Karpas-422 (cell line): ENCODE results near the gene CAPN3. TPM values are rescaled to one million over a fixed set of nuclear protein-coding genes. Genes with fewer than 3 reads are reported as not detected.
A peak's percentile ranks its signal among the peaks of the same experiment; 100 is the strongest.

Source experiments
- DNase-seq: peaks from one replicate; pipeline ENCODE4 v3.0.0-alpha.2; 2015
- H2AFZ ChIP-seq: fragments of 200-600 bp; sonication (generic); 2 replicates; pipeline ENCODE4 v1.6.1; 2014; ENCODE audit warnings: antibody characterized with exemption, low read length, mixed read lengths
- H3K27ac ChIP-seq: fragments of 200-600 bp; sonication (generic); 2 replicates; pipeline ENCODE4 v1.5.1; 2014; ENCODE audit warnings: mild to moderate bottlenecking, low read length, moderate library complexity
- H3K27me3 ChIP-seq: fragments of 200-600 bp; sonication (generic); 2 replicates; pipeline ENCODE4 v1.6.1; 2014; ENCODE audit warnings: low read length, mixed read lengths
- H3K36me3 ChIP-seq: fragments of 200-600 bp; sonication (generic); 2 replicates; pipeline ENCODE4 v1.6.1; 2014; ENCODE audit warnings: low read length, mixed read lengths; ENCODE audit not compliant: insufficient read depth
- H3K4me1 ChIP-seq: fragments of 200-600 bp; sonication (generic); 2 replicates; pipeline ENCODE4 v1.6.1; 2014; ENCODE audit warnings: mild to moderate bottlenecking, low read length, mixed read lengths
- H3K4me2 ChIP-seq: fragments of 200-600 bp; sonication (generic); 2 replicates; pipeline ENCODE4 v1.6.1; 2014; ENCODE audit warnings: low read length, low read depth, mild to moderate bottlenecking; ENCODE audit not compliant: poor library complexity, severe bottlenecking
- H3K4me3 ChIP-seq: fragments of 200-600 bp; sonication (generic); 2 replicates; pipeline ENCODE4 v1.5.1; 2014; ENCODE audit warnings: mild to moderate bottlenecking, antibody characterized with exemption, low read length, mixed read lengths
- H3K79me2 ChIP-seq: fragments of 200-600 bp; sonication (generic); 2 replicates; pipeline ENCODE4 v1.6.1; 2014; ENCODE audit warnings: mild to moderate bottlenecking, low read length, mixed read lengths
- H3K9ac ChIP-seq: fragments of 200-600 bp; sonication (generic); 2 replicates; pipeline ENCODE4 v1.6.0; 2014; ENCODE audit warnings: low read length
- H3K9me2 ChIP-seq: fragments of 200-600 bp; sonication (generic), shearing (Covaris generic); replicated peaks from 2 replicates; pipeline ENCODE4 v1.6.0; 2014; ENCODE audit warnings: mild to moderate bottlenecking, low read length, moderate library complexity; ENCODE audit not compliant: insufficient read depth
- H3K9me3 ChIP-seq: fragments of 300-700, 200-600 bp; sonication (generic); 2 replicates; pipeline ENCODE4 v1.6.1; 2014; ENCODE audit warnings: low read length, mixed read lengths
- H4K20me1 ChIP-seq: fragments of 200-600 bp; sonication (generic); 2 replicates; pipeline ENCODE4 v1.6.1; 2014; ENCODE audit warnings: mild to moderate bottlenecking, antibody characterized with exemption, low read length, low read depth; ENCODE audit not compliant: insufficient read depth
- total RNA-seq: library from RNA; depleted of rRNA; stranded (reverse); fragments of >200 nt; shearing (Covaris generic); gene quantifications from 2 replicates; pipeline ENCODE4 v1.2.3, GENCODE V29; 2014; ENCODE audit warnings: low replicate concordance

Gene CAPN3
- total RNA-seq, 1 experiment from 2014 or later: 8.8 TPM

- H3K4me2 ChIP-seq: no peak overlapping the region
- no peak overlapping the region for H2AFZ ChIP-seq
- H3K36me3 ChIP-seq: no peaks in the 10 kb centered on the region
These were observed 26.1 kb downstream of the CAPN3 start for GRCh38 chr15:42385206-42385979.

GRCh38 chr15:42385980-42386700 is 26.8 kb downstream of the CAPN3 start:
- Histone ChIP-seq H3K9me2 (no peaks in the 10 kb centered on the region), H3K4me3 (no peak overlapping the region), H3K9me3 (no peaks in the 10 kb centered on the region), H3K27ac (no peak overlapping the region), H3K4me2 (no peak overlapping the region), H3K27me3 (no peaks in the 10 kb centered on the region), H3K36me3 (no peaks in the 10 kb centered on the region), H2AFZ (no peak overlapping the region), H3K4me1 (no peaks in the 10 kb centered on the region; the same call in 1 of the 2 replicates), H3K9ac (no peak overlapping the region), H4K20me1 (no peaks in the 10 kb centered on the region), H3K79me2 (no peaks in the 10 kb centered on the region)
- DNase-seq: no peak

More at GRCh38 chr15:42385206-42385979, 26.1 kb downstream of the CAPN3 start:
- Histone ChIP-seq H3K79me2 (no peaks in the 10 kb centered on the region), H3K4me1 (no peaks in the 10 kb centered on the region; the same call in 1 of the 2 replicates), H4K20me1 (no peaks in the 10 kb centered on the region), H3K9me2 (no peaks in the 10 kb centered on the region), H3K9ac (no peak overlapping the region), H3K9me3 (no peaks in the 10 kb centered on the region), H3K27ac (no peak overlapping the region), H3K27me3 (no peaks in the 10 kb centered on the region), H3K4me3 (no peak overlapping the region)
- DNase-seq: peak; percentile 87

GRCh38 chr15:42387603-42388002 is 28.3 kb downstream of the CAPN3 start:
- no peak overlapping the region for H3K4me2 ChIP-seq
- peaks cover under 1% of the 10 kb centered on the region for H3K4me1 ChIP-seq
- H3K27ac ChIP-seq: no peak overlapping the region
- H3K36me3 ChIP-seq: no peaks in the 10 kb centered on the region
- H2AFZ ChIP-seq: no peak overlapping the region
- H3K4me3 ChIP-seq: no peak overlapping the region
- H3K27me3 ChIP-seq: no peaks in the 10 kb centered on the region
- no peak for DNase-seq
- no peaks in the 10 kb centered on the region for H3K9me2 ChIP-seq
- H3K79me2 ChIP-seq: no peaks in the 10 kb centered on the region
- H4K20me1 ChIP-seq: no peaks in the 10 kb centered on the region
- no peaks in the 10 kb centered on the region for H3K9me3 ChIP-seq
- H3K9ac ChIP-seq: no peak overlapping the region

- H3K9ac ChIP-seq: no peak overlapping the region
- H3K4me2 ChIP-seq: no peak overlapping the region
- H3K27ac ChIP-seq: no peak overlapping the region
- no peaks in the 10 kb centered on the region for H3K9me3 ChIP-seq
- peak overlapping the region; percentile 61; the same call in 1 of the 2 replicates for H2AFZ ChIP-seq
- H3K79me2 ChIP-seq: no peaks in the 10 kb centered on the region
- DNase-seq: no peak
- peaks cover 9% of the 10 kb centered on the region for H3K4me1 ChIP-seq
- H3K36me3 ChIP-seq: no peaks in the 10 kb centered on the region
- no peaks in the 10 kb centered on the region for H4K20me1 ChIP-seq
- no peak overlapping the region for H3K4me3 ChIP-seq
- no peaks in the 10 kb centered on the region for H3K27me3 ChIP-seq
- H3K9me2 ChIP-seq: no peaks in the 10 kb centered on the region
These were observed 33.2 kb downstream of the CAPN3 start for GRCh38 chr15:42392309-42393024.

GRCh38 chr15:42394106-42394505 is 34.8 kb downstream of the CAPN3 start:
- no peaks in the 10 kb centered on the region for H3K79me2 ChIP-seq
- no peak overlapping the region for H3K9ac ChIP-seq
- no peak overlapping the region for H3K4me3 ChIP-seq
- H3K4me1 ChIP-seq: peaks cover 9% of the 10 kb centered on the region
- H3K27me3 ChIP-seq: no peaks in the 10 kb centered on the region
- no peak overlapping the region for H3K4me2 ChIP-seq
- no peak overlapping the region for H3K27ac ChIP-seq
- H3K9me2 ChIP-seq: no peaks in the 10 kb centered on the region
- no peaks in the 10 kb centered on the region for H3K36me3 ChIP-seq
- no peaks in the 10 kb centered on the region for H3K9me3 ChIP-seq
- no peak for DNase-seq
- no peak overlapping the region for H2AFZ ChIP-seq
- no peaks in the 10 kb centered on the region for H4K20me1 ChIP-seq

GRCh38 chr15:42395838-42396237 is 36.5 kb downstream of the CAPN3 start:
- no peaks in the 10 kb centered on the region for H3K79me2 ChIP-seq
- H3K36me3 ChIP-seq: no peaks in the 10 kb centered on the region
- H3K9me3 ChIP-seq: no peaks in the 10 kb centered on the region
- H3K4me2 ChIP-seq: no peak overlapping the region
- no peak overlapping the region for H3K27ac ChIP-seq
- H2AFZ ChIP-seq: no peak overlapping the region
- no peak for DNase-seq
- H3K9ac ChIP-seq: no peak overlapping the region
- peaks cover 9% of the 10 kb centered on the region for H3K4me1 ChIP-seq
- H3K9me2 ChIP-seq: no peaks in the 10 kb centered on the region
- no peak overlapping the region for H3K4me3 ChIP-seq
- H3K27me3 ChIP-seq: no peaks in the 10 kb centered on the region
- no peaks in the 10 kb centered on the region for H4K20me1 ChIP-seq

- Histone ChIP-seq H4K20me1 (no peaks in the 10 kb centered on the region), H3K27me3 (no peaks in the 10 kb centered on the region), H3K9ac (no peak overlapping the region), H3K36me3 (no peaks in the 10 kb centered on the region), H3K4me2 (no peak overlapping the region), H3K79me2 (no peaks in the 10 kb centered on the region), H3K9me3 (no peaks in the 10 kb centered on the region), H3K4me3 (no peak overlapping the region), H3K9me2 (no peaks in the 10 kb centered on the region), H2AFZ (no peak overlapping the region), H3K4me1 (no peaks in the 10 kb centered on the region), H3K27ac (no peak overlapping the region)
- no peak for DNase-seq
These were observed 42.5 kb downstream of the CAPN3 start for GRCh38 chr15:42401544-42402454.
